ENCODE data around the gene GALM.

GALM gene

DNA sequence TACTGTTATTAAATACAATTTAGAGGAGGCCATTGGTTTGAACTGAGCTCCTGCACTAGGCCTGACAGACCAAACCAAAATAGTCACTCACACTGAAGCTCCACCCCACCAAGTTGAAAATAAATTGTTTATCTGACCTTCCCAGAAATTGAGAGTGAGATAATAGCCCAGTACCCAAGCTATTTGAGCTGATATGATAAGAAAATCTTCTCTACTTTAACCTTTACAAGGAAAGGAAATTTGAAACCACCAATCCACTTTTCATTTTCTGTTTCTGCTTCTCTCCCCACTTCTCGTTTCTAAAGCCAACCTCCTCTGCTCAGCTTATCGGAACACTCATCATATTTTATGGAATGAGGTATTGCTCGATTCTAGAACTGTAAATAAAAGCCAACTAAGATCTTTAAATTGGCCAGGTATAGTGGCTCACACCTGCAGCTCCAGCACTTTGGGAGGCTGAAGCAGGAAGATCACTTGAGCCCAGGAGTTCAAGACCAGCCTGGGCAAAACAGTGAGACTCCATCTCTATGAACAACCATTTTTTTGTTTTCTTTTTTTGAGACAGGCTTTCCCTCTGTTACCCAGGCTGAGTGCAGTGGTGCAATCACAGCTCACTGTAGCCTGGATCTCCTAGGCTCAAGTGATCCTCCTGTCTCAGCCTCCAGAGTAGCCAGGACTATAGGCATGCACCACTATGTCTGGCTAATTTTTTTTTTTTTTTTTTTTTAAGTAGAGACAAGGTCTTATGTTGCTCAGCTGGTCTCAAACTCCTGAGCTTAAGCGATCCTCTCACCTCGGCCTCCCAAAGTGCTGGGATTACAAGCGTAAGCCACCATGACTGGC, 13.3 kb upstream of the GALM start:
- H3K36me3 ChIP-seq (ENCODE audit: control insufficient read depth, low read depth, low read length), result no peaks in the 10 kb centered on the region
- H3K4me1 ChIP-seq (ENCODE audit: control insufficient read depth, low read depth, low read length), result no peaks in the 10 kb centered on the region
- no peak overlapping the region for H3K4me3 ChIP-seq (ENCODE audit: low read length)
- H3K27ac ChIP-seq (ENCODE audit: low read length), result no peak overlapping the region
- H3K27me3 ChIP-seq (ENCODE audit: control insufficient read depth, insufficient read depth, low read length), result no peaks in the 10 kb centered on the region
- no peaks in the 10 kb centered on the region for H3K9me3 ChIP-seq (ENCODE audit: control insufficient read depth, low read depth, low read length)
- no peak overlapping the region for H3K9ac ChIP-seq (ENCODE audit: low read length)

DNA sequence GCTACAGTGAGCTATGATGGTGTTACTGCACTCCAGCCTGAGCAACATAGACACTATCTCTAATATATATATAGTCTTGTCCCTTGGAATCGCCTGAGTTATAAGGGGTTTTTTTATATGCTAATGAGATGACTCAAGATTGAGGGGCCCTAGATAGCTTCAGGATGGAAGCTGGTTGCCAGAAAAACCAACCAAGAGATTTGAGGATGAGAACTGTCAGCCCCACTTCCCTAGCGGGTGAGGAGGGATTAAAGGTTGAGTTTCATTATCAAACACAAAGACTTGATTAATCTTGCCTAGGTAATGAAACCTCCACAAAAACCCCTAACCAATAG, 12.6 kb upstream of the GALM start:
- Histone ChIP-seq H3K27me3 (ENCODE audit: control insufficient read depth, insufficient read depth, low read length) (no peaks in the 10 kb centered on the region), H3K4me1 (ENCODE audit: control insufficient read depth, low read depth, low read length) (no peaks in the 10 kb centered on the region), H3K36me3 (ENCODE audit: control insufficient read depth, low read depth, low read length) (no peaks in the 10 kb centered on the region), H3K9ac (ENCODE audit: low read length) (no peak overlapping the region), H3K9me3 (ENCODE audit: control insufficient read depth, low read depth, low read length) (no peaks in the 10 kb centered on the region), H3K4me3 (ENCODE audit: low read length) (no peak overlapping the region), H3K27ac (ENCODE audit: low read length) (no peak overlapping the region)

DNA sequence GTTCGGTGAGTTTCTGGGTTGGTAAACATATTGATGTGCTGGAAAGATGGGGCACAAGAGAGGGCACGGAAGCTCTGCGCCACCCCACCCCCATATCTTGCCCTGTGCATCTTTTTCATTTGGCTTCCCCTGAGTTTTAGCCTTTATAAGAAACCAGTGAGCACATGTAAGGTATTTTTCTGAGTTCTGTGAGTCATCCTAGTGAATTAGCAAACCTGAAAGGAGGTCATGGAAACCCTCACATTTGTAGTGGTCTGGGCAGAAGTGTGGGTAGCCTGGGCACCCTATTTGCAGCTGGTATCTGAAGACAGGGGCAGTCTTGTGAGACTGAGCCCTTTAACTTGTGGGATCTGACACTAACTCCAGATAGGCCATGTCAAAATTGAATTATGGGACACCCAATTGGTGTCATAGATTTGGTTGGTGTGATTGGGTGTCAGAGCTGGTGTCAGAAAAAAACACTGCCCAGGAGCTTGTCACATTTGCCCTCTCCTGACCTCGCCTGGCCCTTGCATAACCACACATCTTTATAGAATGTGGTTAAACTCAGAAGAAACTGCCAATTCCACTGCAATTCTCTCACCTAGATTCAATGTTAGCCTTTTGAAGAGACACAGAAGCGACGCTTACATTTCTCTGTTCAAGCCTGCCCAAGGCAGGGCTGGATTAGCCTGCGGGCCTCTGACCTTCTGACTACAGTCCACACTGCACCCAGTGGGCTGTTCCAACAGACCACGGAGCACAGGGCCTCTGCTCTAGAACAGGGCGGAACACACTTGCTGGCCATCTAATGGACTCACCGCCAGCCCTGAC, 12.0 kb upstream of the GALM start:
- Histone ChIP-seq H3K4me3 (ENCODE audit: low read length) (no peak overlapping the region), H3K4me1 (ENCODE audit: control insufficient read depth, low read depth, low read length) (no peaks in the 10 kb centered on the region), H3K27ac (ENCODE audit: low read length) (no peak overlapping the region), H3K9ac (ENCODE audit: low read length) (no peak overlapping the region), H3K36me3 (ENCODE audit: control insufficient read depth, low read depth, low read length) (no peaks in the 10 kb centered on the region), H3K27me3 (ENCODE audit: control insufficient read depth, insufficient read depth, low read length) (no peaks in the 10 kb centered on the region), H3K9me3 (ENCODE audit: control insufficient read depth, low read depth, low read length) (no peaks in the 10 kb centered on the region)

DNA sequence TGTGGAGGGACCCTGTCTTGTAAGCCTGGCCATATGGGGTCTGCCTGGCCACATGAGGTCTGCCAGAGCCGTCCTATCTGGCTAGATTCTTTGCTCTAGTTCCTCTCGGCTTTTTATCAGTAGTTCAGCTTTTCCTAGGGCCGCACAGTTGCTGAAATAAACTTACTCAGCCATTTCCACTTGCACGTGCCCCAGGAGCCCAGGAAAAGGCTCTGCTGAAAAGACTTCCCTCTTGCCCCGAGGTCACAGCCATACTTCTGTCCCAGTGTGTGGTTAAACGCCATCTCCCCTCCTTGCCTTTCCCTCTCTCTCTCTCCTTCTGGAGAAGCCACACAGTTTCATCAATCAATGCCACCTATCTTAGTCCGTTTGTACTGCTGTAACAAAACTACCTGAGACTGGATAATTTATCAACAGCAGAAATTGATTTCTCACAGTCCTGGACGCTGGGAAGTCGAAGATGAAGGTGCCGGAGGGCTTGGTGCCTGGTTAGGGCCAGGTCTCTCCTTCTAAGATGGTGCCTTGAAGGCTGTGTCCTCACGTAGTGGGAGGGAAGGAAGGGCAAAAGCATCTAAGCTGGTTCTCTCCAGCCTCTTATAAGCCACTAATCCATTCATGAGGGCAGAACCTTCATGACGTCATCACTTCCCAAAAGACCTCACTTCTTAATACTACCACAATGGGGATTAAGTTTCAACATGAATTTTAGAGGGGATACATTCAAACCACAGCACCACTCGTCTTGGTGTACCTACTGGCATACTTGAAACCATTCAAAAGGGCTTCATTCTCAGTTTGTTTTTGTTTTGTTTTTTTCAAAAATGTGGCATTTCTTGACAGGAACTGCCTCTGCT, 11.2 kb upstream of the GALM start:
- no peak overlapping the region for H3K4me3 ChIP-seq (ENCODE audit: low read length)
- H3K27ac ChIP-seq (ENCODE audit: low read length), result no peak overlapping the region
- no peak overlapping the region for H3K9ac ChIP-seq (ENCODE audit: low read length)
- no peaks in the 10 kb centered on the region for H3K36me3 ChIP-seq (ENCODE audit: control insufficient read depth, low read depth, low read length)
- no peaks in the 10 kb centered on the region for H3K27me3 ChIP-seq (ENCODE audit: control insufficient read depth, insufficient read depth, low read length)
- H3K4me1 ChIP-seq (ENCODE audit: control insufficient read depth, low read depth, low read length), result no peaks in the 10 kb centered on the region
- no peaks in the 10 kb centered on the region for H3K9me3 ChIP-seq (ENCODE audit: control insufficient read depth, low read depth, low read length)

- Histone ChIP-seq H3K4me3 (ENCODE audit: low read length) (no peak overlapping the region), H3K9me3 (ENCODE audit: control insufficient read depth, low read depth, low read length) (no peaks in the 10 kb centered on the region), H3K9ac (ENCODE audit: low read length) (no peak overlapping the region), H3K27me3 (ENCODE audit: control insufficient read depth, insufficient read depth, low read length) (no peaks in the 10 kb centered on the region), H3K27ac (ENCODE audit: low read length) (no peak overlapping the region), H3K36me3 (ENCODE audit: control insufficient read depth, low read depth, low read length) (no peaks in the 10 kb centered on the region), H3K4me1 (ENCODE audit: control insufficient read depth, low read depth, low read length) (no peaks in the 10 kb centered on the region)
These were observed 10.5 kb upstream of the GALM start for GRCh38 chr2:38655441-38655840.

- no peaks in the 10 kb centered on the region for H3K4me1 ChIP-seq (ENCODE audit: control insufficient read depth, low read depth, low read length)
- no peaks in the 10 kb centered on the region for H3K9me3 ChIP-seq (ENCODE audit: control insufficient read depth, low read depth, low read length)
- no peak overlapping the region for H3K27ac ChIP-seq (ENCODE audit: low read length)
- no peak overlapping the region for H3K4me3 ChIP-seq (ENCODE audit: low read length)
- H3K27me3 ChIP-seq (ENCODE audit: control insufficient read depth, insufficient read depth, low read length), result no peaks in the 10 kb centered on the region
- H3K36me3 ChIP-seq (ENCODE audit: control insufficient read depth, low read depth, low read length), result no peaks in the 10 kb centered on the region
- H3K9ac ChIP-seq (ENCODE audit: low read length), result no peak overlapping the region
These were observed 8.9 kb upstream of the GALM start for GRCh38 chr2:38656866-38657480.

GRCh38 chr2:38658613-38659012, 7.3 kb upstream of the GALM start:
- H3K4me3 ChIP-seq (ENCODE audit: low read length), result no peak overlapping the region
- H3K9me3 ChIP-seq (ENCODE audit: control insufficient read depth, low read depth, low read length), result no peaks in the 10 kb centered on the region
- H3K9ac ChIP-seq (ENCODE audit: low read length), result no peak overlapping the region
- H3K27ac ChIP-seq (ENCODE audit: low read length), result no peak overlapping the region
- H3K4me1 ChIP-seq (ENCODE audit: control insufficient read depth, low read depth, low read length), result no peaks in the 10 kb centered on the region
- no peaks in the 10 kb centered on the region for H3K36me3 ChIP-seq (ENCODE audit: control insufficient read depth, low read depth, low read length)
- H3K27me3 ChIP-seq (ENCODE audit: control insufficient read depth, insufficient read depth, low read length), result no peaks in the 10 kb centered on the region

- no peak overlapping the region for H3K4me3 ChIP-seq (ENCODE audit: low read length)
- no peaks in the 10 kb centered on the region for H3K9me3 ChIP-seq (ENCODE audit: control insufficient read depth, low read depth, low read length)
- no peaks in the 10 kb centered on the region for H3K36me3 ChIP-seq (ENCODE audit: control insufficient read depth, low read depth, low read length)
- H3K4me1 ChIP-seq (ENCODE audit: control insufficient read depth, low read depth, low read length), result no peaks in the 10 kb centered on the region
- no peak overlapping the region for H3K9ac ChIP-seq (ENCODE audit: low read length)
- no peak overlapping the region for H3K27ac ChIP-seq (ENCODE audit: low read length)
- H3K27me3 ChIP-seq (ENCODE audit: control insufficient read depth, insufficient read depth, low read length), result no peaks in the 10 kb centered on the region
These were observed 6.8 kb upstream of the GALM start for GRCh38 chr2:38659115-38659514.

DNA sequence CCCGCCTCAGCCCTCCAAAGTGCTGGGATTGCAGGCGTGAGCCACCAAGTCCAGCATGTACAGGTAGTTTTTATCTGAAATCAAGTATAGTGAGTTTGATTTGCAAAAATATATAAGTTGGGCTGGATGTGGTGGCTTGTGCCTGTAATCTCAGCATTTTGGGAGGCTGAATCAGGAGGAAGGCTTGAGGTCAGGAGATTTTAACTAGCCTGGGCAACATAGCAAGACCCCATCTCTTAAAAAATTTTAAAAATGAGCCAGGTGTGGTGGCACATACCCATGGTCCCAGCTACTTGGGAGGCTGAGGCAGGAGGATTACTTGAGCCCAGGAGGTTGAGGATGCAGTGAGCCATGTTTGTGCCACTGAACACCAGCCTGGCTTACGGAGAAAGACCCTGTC, 5.6 kb upstream of the GALM start:
- Histone ChIP-seq H3K4me1 (ENCODE audit: control insufficient read depth, low read depth, low read length) (no peaks in the 10 kb centered on the region), H3K27ac (ENCODE audit: low read length) (no peak overlapping the region), H3K9me3 (ENCODE audit: control insufficient read depth, low read depth, low read length) (no peaks in the 10 kb centered on the region), H3K9ac (ENCODE audit: low read length) (no peak overlapping the region), H3K27me3 (ENCODE audit: control insufficient read depth, insufficient read depth, low read length) (no peaks in the 10 kb centered on the region), H3K36me3 (ENCODE audit: control insufficient read depth, low read depth, low read length) (no peaks in the 10 kb centered on the region), H3K4me3 (ENCODE audit: low read length) (no peak overlapping the region)

- H3K9me3 ChIP-seq (ENCODE audit: control insufficient read depth, low read depth, low read length), result no peaks in the 10 kb centered on the region
- H3K27me3 ChIP-seq (ENCODE audit: control insufficient read depth, insufficient read depth, low read length), result no peaks in the 10 kb centered on the region
- no peak overlapping the region for H3K9ac ChIP-seq (ENCODE audit: low read length)
- peaks cover under 1% of the 10 kb centered on the region for H3K4me1 ChIP-seq (ENCODE audit: control insufficient read depth, low read depth, low read length)
- no peak overlapping the region for H3K27ac ChIP-seq (ENCODE audit: low read length)
- H3K4me3 ChIP-seq (ENCODE audit: low read length), result no peak overlapping the region
- no peaks in the 10 kb centered on the region for H3K36me3 ChIP-seq (ENCODE audit: control insufficient read depth, low read depth, low read length)
These were observed 4.6 kb upstream of the GALM start for GRCh38 chr2:38661306-38661705.

DNA sequence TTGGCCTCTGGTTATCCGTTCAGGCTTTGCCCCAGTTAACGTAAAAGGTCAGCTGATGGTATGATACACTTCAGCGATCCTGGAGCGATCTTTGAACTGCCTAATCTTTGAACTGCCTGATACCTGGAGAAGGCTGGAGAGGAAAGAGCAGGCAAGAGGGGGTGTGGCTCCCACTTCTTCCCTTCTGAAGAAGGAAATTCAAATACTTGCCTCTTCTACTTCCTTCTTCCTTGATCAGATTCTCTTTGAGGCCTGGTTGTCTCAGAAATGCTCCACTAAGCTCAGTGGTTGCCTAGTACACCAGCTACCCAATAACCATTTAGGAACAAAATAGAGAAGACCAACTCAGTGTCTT, 619 bp downstream of the GALM start:
- Histone ChIP-seq H3K27me3 (ENCODE audit: control insufficient read depth, insufficient read depth, low read length) (no peaks in the 10 kb centered on the region), H3K4me1 (ENCODE audit: control insufficient read depth, low read depth, low read length) (peaks cover 18% of the 10 kb centered on the region), H3K27ac (ENCODE audit: low read length) (no peak overlapping the region), H3K36me3 (ENCODE audit: control insufficient read depth, low read depth, low read length) (no peaks in the 10 kb centered on the region), H3K9ac (ENCODE audit: low read length) (peak overlapping the region; percentile 51), H3K4me3 (ENCODE audit: low read length) (peak overlapping the region; percentile 88), H3K9me3 (ENCODE audit: control insufficient read depth, low read depth, low read length) (no peaks in the 10 kb centered on the region)

Measured in iPS-18a (cell line).